Activated naive CD4-positive, alpha-beta T cell treated with anti-CD3 and anti-CD28 coated beads, Interleukin-2, amount 50 U/mL, for 72 hours (primary cell): ENCODE data around the gene MID1. TPM values are rescaled to one million over a fixed set of nuclear protein-coding genes. Genes with fewer than 3 reads are reported as not detected.

ENCODE experiments used
- ATAC-seq, 2 donors: fragments of 150-1000 bp; cut with Tn5 transposase; 2 replicates each; pipeline ENCODE4 v1.10.0; 2021; ENCODE audit warnings: mild to moderate bottlenecking in 2 of 2, moderate library complexity in 2 of 2
- DNase-seq, 2 donors: peaks; one replicate each; pipeline ENCODE4 v3.0.0; 2021 to 2022; ENCODE audit warnings: low spot score in 2 of 2
- H3K27ac Mint-ChIP-seq, 2 donors: one replicate each; pipeline ENCODE4 v1.8.0; 2022; ENCODE audit warnings: mild to moderate bottlenecking in 2 of 2, mixed read lengths in 2 of 2
- H3K36me3 Mint-ChIP-seq, 2 donors: one replicate each; pipeline ENCODE4 v1.8.0; 2022; ENCODE audit warnings: mixed read lengths in 2 of 2
- H3K9me3 Mint-ChIP-seq, 2 donors: one replicate each; pipeline ENCODE4 v1.8.0; 2022; ENCODE audit warnings: mixed read lengths in 2 of 2
- total RNA-seq, 2 donors: library from RNA; stranded (reverse); gene quantifications; one replicate each; pipeline ENCODE4 v1.2.3, GENCODE V29; 2022

Gene MID1
- total RNA-seq, 2 donors from 2014 or later: 0.91 to 2.7 TPM

DNA sequence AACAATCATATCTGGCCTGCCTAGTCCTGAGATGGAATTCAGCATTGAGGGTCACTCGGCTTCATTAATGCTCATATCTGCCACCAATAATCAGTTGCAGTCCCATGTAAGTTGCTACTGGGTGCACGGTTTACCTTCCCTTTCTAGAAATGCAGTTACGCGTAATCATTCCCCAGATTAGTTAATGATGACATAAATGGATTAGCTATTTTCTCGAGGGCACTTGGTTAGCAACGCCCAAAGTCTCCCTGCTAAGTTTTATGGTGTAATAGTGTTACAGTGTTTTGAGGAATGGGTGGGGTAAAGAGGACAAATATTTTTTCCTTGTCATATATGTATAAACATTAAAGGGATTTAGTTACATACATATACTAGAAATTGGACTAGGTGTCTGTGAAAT, 118.8 kb downstream of the MID1 start:
- no peak overlapping the region for H3K27ac Mint-ChIP-seq
- no peaks in the 10 kb centered on the region for H3K36me3 Mint-ChIP-seq
- DNase-seq (no peak), ATAC-seq (no peak)
- H3K9me3 Mint-ChIP-seq: peaks cover 0 to 4% of the 10 kb centered on the region in 2 donors

DNA sequence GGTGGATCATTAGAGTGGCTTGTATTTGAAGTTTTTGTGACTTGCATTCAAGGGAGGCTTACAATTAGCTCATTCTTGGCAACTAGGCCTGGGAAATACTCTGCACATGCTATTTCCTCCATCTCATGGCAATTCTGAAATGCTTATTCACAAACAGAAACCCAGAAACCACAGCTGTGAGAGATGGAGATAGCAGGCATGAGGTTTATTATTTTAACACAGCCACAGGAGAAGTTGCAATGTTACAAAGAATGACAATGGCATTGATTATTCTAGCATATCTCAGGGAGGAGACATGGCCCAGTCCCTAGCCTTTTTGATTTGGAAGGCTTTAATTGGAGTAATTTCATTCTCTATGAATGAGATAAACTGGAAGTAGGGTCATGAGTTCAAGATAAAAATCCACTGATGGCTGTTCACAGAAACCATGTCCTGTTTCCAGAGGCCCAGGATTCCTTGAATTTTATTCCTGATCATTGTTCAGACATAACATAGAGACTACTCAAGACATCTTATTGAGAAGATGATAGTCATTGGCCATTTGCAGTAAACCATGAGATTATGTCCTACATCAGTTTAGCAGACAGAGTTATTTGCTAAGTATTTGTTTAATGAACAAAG, 123.9 kb downstream of the MID1 start:
- ATAC-seq (no peak), DNase-seq (no peak)
- H3K36me3 Mint-ChIP-seq: no peaks in the 10 kb centered on the region

DNA sequence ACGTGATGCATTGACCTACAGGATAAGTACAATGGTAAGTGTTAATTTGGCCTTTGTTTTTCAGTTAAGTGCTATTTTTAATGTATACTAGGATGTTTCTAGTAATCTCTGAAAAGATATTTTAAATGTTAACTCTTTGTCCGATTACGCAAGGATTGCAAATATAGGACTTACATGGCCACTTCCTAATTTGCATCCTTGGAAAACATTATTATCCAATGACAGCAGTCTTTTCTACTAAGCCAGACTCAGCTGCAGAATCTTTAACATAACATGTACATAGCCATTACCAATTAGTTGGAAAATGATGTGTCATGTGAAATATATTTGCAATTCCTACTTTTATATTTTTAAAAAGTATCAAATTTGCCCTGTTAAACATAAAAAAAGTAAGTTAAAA, 124.7 kb downstream of the MID1 start:
- DNase-seq: no peak
- H3K27ac Mint-ChIP-seq: no peak overlapping the region
- H3K9me3 Mint-ChIP-seq: peaks cover 0 to 4% of the 10 kb centered on the region in 2 donors
- H3K36me3 Mint-ChIP-seq: no peaks in the 10 kb centered on the region
- ATAC-seq: no peak

More for the DNA sequence above, 123.9 kb downstream of the MID1 start:
- H3K27ac Mint-ChIP-seq: no peak overlapping the region
- H3K9me3 Mint-ChIP-seq: peaks cover 0 to 4% of the 10 kb centered on the region in 2 donors

- Mint-ChIP-seq H3K27ac (no peak overlapping the region), H3K9me3 (no peaks in the 10 kb centered on the region), H3K36me3 (no peaks in the 10 kb centered on the region)
- DNase-seq: no peak
- ATAC-seq: no peak
These were observed 128.1 kb downstream of the MID1 start for GRCh38 chrX:10492250-10492649.

DNA sequence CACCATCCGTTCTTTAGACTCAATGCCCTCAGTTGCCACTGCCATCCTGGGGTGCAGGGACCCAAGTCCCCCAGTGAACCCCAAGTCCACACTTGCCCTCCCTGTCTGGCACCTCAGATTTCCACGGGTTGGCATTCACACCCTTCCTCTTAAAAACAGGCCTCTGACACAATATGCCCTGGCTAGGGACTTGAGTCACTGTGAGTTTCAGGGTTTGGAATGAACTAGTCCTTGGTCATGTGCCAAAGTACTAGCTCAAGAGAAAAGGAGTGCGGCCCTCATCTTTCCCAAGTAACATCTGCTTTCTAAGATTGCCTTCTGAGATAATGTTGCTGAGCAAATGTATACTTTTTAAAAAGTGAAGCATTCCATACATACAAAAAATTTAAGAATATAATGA, 134.0 kb downstream of the MID1 start:
- Mint-ChIP-seq H3K27ac (no peak overlapping the region), H3K36me3 (no peaks in the 10 kb centered on the region), H3K9me3 (no peaks in the 10 kb centered on the region)
- DNase-seq (no peak), ATAC-seq (no peak)

DNA sequence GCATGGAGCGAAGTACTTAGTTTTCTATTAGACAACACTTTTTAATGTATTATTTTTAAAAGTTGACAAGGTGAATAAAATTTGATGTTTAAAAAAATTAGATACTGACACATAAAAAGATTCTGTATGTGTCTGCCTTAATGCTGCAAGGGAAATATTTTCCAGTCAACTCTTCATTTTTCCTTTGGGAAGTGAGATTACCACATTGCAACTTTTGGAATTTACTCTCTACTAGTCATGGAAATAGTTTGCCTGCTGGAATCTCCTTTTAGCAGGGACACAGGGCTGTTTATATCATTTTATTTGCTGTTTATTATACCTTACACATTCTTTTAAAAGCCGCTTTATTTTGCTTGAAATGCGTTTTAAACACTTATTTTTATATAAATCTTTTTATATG, 135.1 kb downstream of the MID1 start:
- ATAC-seq (no peak), DNase-seq (no peak)
- Mint-ChIP-seq H3K36me3 (no peaks in the 10 kb centered on the region), H3K9me3 (no peaks in the 10 kb centered on the region), H3K27ac (no peak overlapping the region)

GRCh38 chrX:10484683-10485247, 135.6 kb downstream of the MID1 start:
- ATAC-seq (no peak), DNase-seq (no peak)
- Mint-ChIP-seq H3K9me3 (no peaks in the 10 kb centered on the region), H3K36me3 (no peaks in the 10 kb centered on the region), H3K27ac (no peak overlapping the region)

DNA sequence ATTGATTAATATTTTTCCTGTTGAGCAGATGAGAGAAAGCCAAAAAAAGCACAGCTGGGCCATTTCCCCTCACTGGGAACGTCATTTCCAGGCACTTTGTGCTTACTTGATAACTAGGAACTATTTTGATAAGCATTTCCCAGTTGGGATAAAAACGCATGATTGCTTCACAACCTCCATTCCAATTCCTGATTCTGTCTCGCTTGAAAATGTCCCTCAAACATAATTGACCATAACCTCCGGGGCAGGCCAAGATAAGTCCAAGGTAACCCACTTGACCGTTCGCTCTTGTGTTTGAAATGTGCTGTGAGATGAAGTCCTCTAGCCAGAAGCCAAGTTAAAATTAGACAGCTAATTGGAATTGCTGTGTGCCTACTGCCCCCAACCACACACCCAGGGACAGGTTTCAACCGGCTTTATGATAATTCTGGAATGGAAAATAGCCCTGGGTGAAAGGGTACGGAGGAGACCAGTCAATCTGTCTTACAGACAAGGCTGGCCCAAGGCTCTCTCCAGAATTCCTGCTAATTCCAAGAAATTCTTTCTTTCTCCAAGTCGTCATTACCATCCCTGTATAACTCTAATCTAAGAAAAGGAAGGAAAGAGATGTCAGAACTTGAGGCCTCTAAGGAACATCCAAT, 137.1 kb downstream of the MID1 start:
- no peaks in the 10 kb centered on the region for H3K36me3 Mint-ChIP-seq
- no peak overlapping the region for H3K27ac Mint-ChIP-seq
- ATAC-seq: no peak

GRCh38 chrX:10482708-10483107, 137.7 kb downstream of the MID1 start:
- H3K27ac Mint-ChIP-seq: no peak overlapping the region
- DNase-seq (no peak), ATAC-seq (no peak)
- peaks cover 0 to 5% of the 10 kb centered on the region in 2 donors for H3K9me3 Mint-ChIP-seq
- no peaks in the 10 kb centered on the region for H3K36me3 Mint-ChIP-seq

More for the DNA sequence above, 137.1 kb downstream of the MID1 start:
- no peak for DNase-seq
- H3K9me3 Mint-ChIP-seq: peaks cover 0 to 5% of the 10 kb centered on the region in 2 donors

- Mint-ChIP-seq H3K36me3 (no peaks in the 10 kb centered on the region), H3K27ac (no peak overlapping the region), H3K9me3 (peaks cover 0 to 5% of the 10 kb centered on the region in 2 donors)
- no peak for DNase-seq
- no peak for ATAC-seq
These were observed 138.1 kb downstream of the MID1 start for GRCh38 chrX:10482261-10482660.

GRCh38 chrX:10480861-10481260, 139.5 kb downstream of the MID1 start:
- DNase-seq: no peak
- Mint-ChIP-seq H3K9me3 (peaks cover 0 to 5% of the 10 kb centered on the region in 2 donors), H3K36me3 (no peaks in the 10 kb centered on the region), H3K27ac (no peak overlapping the region)
- ATAC-seq: no peak

- DNase-seq (no peak), ATAC-seq (no peak)
- Mint-ChIP-seq H3K9me3 (peaks cover 0 to 5% of the 10 kb centered on the region in 2 donors), H3K27ac (no peak overlapping the region), H3K36me3 (no peaks in the 10 kb centered on the region)
These were observed 140.9 kb downstream of the MID1 start for GRCh38 chrX:10479508-10479907.

DNA sequence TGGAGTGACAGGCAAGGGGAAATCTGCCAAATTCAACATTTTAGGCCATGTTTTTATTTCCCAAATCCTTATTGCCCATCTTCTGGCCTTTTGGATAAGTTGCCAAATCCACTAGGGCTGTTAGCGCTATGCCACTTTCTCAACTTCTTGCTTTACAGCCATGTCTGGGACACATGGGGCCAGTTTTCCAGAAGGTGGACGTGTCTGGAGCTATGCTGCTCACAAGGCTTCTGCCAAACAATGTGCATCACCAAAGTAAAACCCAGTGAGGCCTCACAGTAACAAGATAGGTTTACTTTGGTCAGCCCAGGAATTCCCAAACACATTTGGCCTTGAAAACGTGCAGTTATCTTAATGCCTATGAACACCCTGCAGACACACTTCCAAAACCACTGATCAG, 142.9 kb downstream of the MID1 start:
- Mint-ChIP-seq H3K27ac (no peak overlapping the region), H3K36me3 (no peaks in the 10 kb centered on the region), H3K9me3 (peaks cover 0 to 5% of the 10 kb centered on the region in 2 donors)
- no peak for DNase-seq
- no peak for ATAC-seq

GRCh38 chrX:10474913-10475568, 145.3 kb downstream of the MID1 start:
- Mint-ChIP-seq H3K36me3 (no peaks in the 10 kb centered on the region), H3K9me3 (peaks cover 0 to 5% of the 10 kb centered on the region in 2 donors), H3K27ac (no peak overlapping the region)
- DNase-seq (no peak), ATAC-seq (no peak)

- Mint-ChIP-seq H3K9me3 (peaks cover 0 to 3% of the 10 kb centered on the region in 2 donors), H3K36me3 (no peaks in the 10 kb centered on the region), H3K27ac (no peak overlapping the region)
- ATAC-seq (no peak), DNase-seq (no peak)
These were observed 145.9 kb downstream of the MID1 start for GRCh38 chrX:10474510-10474909.

- ATAC-seq (no peak), DNase-seq (no peak)
- Mint-ChIP-seq H3K9me3 (no peaks in the 10 kb centered on the region), H3K36me3 (no peaks in the 10 kb centered on the region), H3K27ac (no peak overlapping the region)
These were observed 149.0 kb downstream of the MID1 start for GRCh38 chrX:10471418-10471817.

DNA sequence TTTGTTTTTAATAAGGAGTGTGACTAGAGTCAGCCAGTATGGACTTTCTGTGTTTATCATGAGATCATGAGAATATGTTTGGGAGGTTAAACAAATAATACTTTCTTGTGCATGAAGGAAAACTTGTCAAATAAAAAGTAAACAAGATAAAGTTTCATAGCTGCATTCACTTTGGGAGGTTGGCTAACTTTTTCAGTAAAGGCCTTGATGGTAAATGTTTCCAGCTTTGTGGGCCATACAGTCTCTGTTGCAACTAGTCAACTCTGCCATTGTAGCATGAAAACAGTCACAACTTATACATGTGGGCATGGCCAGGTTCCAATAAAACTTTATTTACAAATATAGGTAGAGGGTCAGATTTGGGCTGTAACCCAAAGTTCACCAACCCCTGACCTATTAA, 150.4 kb downstream of the MID1 start:
- Mint-ChIP-seq H3K9me3 (no peaks in the 10 kb centered on the region), H3K36me3 (no peaks in the 10 kb centered on the region), H3K27ac (no peak overlapping the region)
- DNase-seq (no peak), ATAC-seq (no peak)
